GM12878 (cell line): ENCODE data around the gene PFKFB3. TPM values are rescaled to one million over a fixed set of nuclear protein-coding genes. Genes with fewer than 3 reads are reported as not detected.

Experiments
- ATAC-seq: fragments of 200-7000 bp; cut with Tn5 transposase; 3 replicates; pipeline ENCODE4 v1.9.1; 2020; ENCODE audit warnings: mild to moderate bottlenecking, moderate library complexity
- BruUV-seq: library from RNA; stranded (reverse); fragments of 400-500 nt; replicated peaks from 2 replicates; lab custom pipeline; 2021; lab: Mats Ljungman, UMichigan
- CTCF ChIA-PET: fragments of 300-600 bp; sonication (Branson Sonifier 250); formaldehyde crosslinking; extraction: SDS; loops from one replicate; lab custom pipeline; 2021; ENCODE audit warnings: inconsistent platforms; lab: Yijun Ruan, JAX
- POLR2A ChIA-PET: fragments of 350-600 bp; formaldehyde crosslinking; extraction: SDS; loops from one replicate; lab custom pipeline; 2021; ENCODE audit warnings: inconsistent platforms; lab: Charles Lee
- RAD21 ChIA-PET: fragments of 300-600 bp; sonication (Branson Sonifier 250); formaldehyde crosslinking; loops from one replicate; lab custom pipeline; 2023; ENCODE audit warnings: antibody characterized with exemption; ENCODE audit not compliant: unreplicated experiment; lab: Charles Lee
- SMC1A ChIA-PET: fragments of 300-600 bp; sonication (Branson Sonifier 250); formaldehyde crosslinking; loops from one replicate; lab custom pipeline; 2023; ENCODE audit not compliant: unreplicated experiment, uncharacterized antibody; lab: Charles Lee
- DNase-seq: peaks from one replicate; pipeline ENCODE4 v3.0.0-alpha.2; 2011; ENCODE audit warnings: low read depth, low spot score
- FAIRE-seq: peaks from 3 replicates; lab custom pipeline; 2011; peaks lifted over from hg19 to GRCh38; lab: Jason Lieb, UNC
- H2AFZ ChIP-seq: 2 replicates; pipeline ENCODE4 v1.6.0; 2011; ENCODE audit warnings: low read depth, low read length, control low read depth; ENCODE audit not compliant: control insufficient read depth
- H3K27ac ChIP-seq: 2 replicates; pipeline ENCODE4 v1.5.1; 2011; ENCODE audit warnings: control low read depth; ENCODE audit not compliant: control insufficient read depth, insufficient read depth
- H3K27me3 ChIP-seq, 2 experiments: replicated peaks in 1 of 2; 2 replicates each; pipeline versions ENCODE4 v1.6.0 to v1.6.1; 2011; ENCODE audit warnings: low read length in 1 of 2; ENCODE audit not compliant: control insufficient read depth in 2 of 2, insufficient read depth in 2 of 2
- H3K36me3 ChIP-seq, 2 experiments: 2 replicates each; pipeline ENCODE4 v1.5.1; 2011; ENCODE audit warnings: low read length in 1 of 2; ENCODE audit not compliant: control insufficient read depth in 2 of 2, insufficient read depth in 2 of 2
- H3K4me1 ChIP-seq: 2 replicates; pipeline ENCODE4 v1.6.1; 2011; ENCODE audit warnings: mild to moderate bottlenecking, low read length, moderate library complexity, mixed read lengths; ENCODE audit not compliant: control insufficient read depth, insufficient read depth
- H3K4me2 ChIP-seq: 2 replicates; pipeline ENCODE4 v1.6.0; 2011; ENCODE audit warnings: control low read depth; ENCODE audit not compliant: control insufficient read depth, insufficient read depth
- H3K4me3 ChIP-seq: fragments of 200-600 bp; sonication (generic); 2 replicates; pipeline ENCODE4 v1.5.1; 2016
- H3K79me2 ChIP-seq: 2 replicates; pipeline ENCODE4 v1.6.0; 2011; ENCODE audit warnings: low read length; ENCODE audit not compliant: control insufficient read depth, insufficient read depth
- H3K9ac ChIP-seq: 2 replicates; pipeline ENCODE4 v1.8.0; 2011; ENCODE audit warnings: low read length, control low read depth, mixed read lengths; ENCODE audit not compliant: control insufficient read depth, insufficient read depth
- H3K9me3 ChIP-seq: replicated peaks from 3 replicates; pipeline ENCODE4 v1.5.1; 2011; ENCODE audit warnings: mild to moderate bottlenecking, low read length; ENCODE audit not compliant: control insufficient read depth, insufficient read depth
- H4K20me1 ChIP-seq: 2 replicates; pipeline ENCODE4 v1.6.0; 2011; ENCODE audit not compliant: control insufficient read depth, insufficient read depth
- BACH1 ChIP-seq: fragments of 450-650 bp; IDR thresholded peaks from 2 replicates; pipeline ENCODE4 v1.6.1; 2017; ENCODE audit warnings: mild to moderate bottlenecking, borderline replicate concordance
- BCL11A ChIP-seq: IDR thresholded peaks from 2 replicates; pipeline ENCODE4 v1.6.1; 2011; ENCODE audit warnings: low read depth, low read length
- BCLAF1 ChIP-seq: fragments of 450-650 bp; IDR thresholded peaks from 2 replicates; pipeline ENCODE4 v1.6.1; 2017; ENCODE audit warnings: antibody characterized with exemption, mild to moderate bottlenecking, moderate library complexity
- HSF1 ChIP-seq: fragments of 150-350 bp; IDR thresholded peaks from 2 replicates; pipeline ENCODE4 v1.6.1; 2014; ENCODE audit warnings: mild to moderate bottlenecking, low read depth, low read length
- IKZF1 ChIP-seq: fragments of 450-650 bp; conservative IDR thresholded peaks from 2 replicates; pipeline ENCODE4 v1.6.1; 2017; ENCODE audit warnings: antibody characterized with exemption, mild to moderate bottlenecking
- KDM1A ChIP-seq: fragments of 200-600 bp; sonication (generic); IDR thresholded peaks from 2 replicates; pipeline ENCODE4 v1.6.1; 2016; ENCODE audit warnings: borderline replicate concordance
- POLR2A ChIP-seq: IDR thresholded peaks from 2 replicates; pipeline ENCODE4 v1.6.1; 2011; ENCODE audit warnings: low read depth, mild to moderate bottlenecking, low read length
- RAD51 ChIP-seq: fragments of 450-650 bp; IDR thresholded peaks from 2 replicates; pipeline ENCODE4 v1.6.1; 2016; ENCODE audit warnings: moderate library complexity, mild to moderate bottlenecking, inconsistent platforms
- SMARCA5 ChIP-seq: fragments of 450-650 bp; IDR thresholded peaks from 2 replicates; pipeline ENCODE4 v1.6.1; 2017; ENCODE audit warnings: mild to moderate bottlenecking
- SMC3 ChIP-seq: IDR thresholded peaks from 2 replicates; pipeline ENCODE4 v1.6.1; 2011; ENCODE audit warnings: low read length, improper control_type of control experiment, borderline replicate concordance
- SUZ12 ChIP-seq: fragments of 200-600 bp; sonication (generic); IDR thresholded peaks from one replicate; pipeline ENCODE4 v1.6.1; 2018; ENCODE audit warnings: antibody characterized with exemption, mild to moderate bottlenecking; ENCODE audit not compliant: unreplicated experiment
- TARDBP ChIP-seq: IDR thresholded peaks from 2 replicates; pipeline ENCODE4 v1.6.1; 2016; ENCODE audit warnings: borderline replicate concordance
- ZNF687 ChIP-seq: fragments of 450-650 bp; IDR thresholded peaks from 2 replicates; pipeline ENCODE4 v1.6.1; 2017; ENCODE audit warnings: mild to moderate bottlenecking, moderate library complexity
- WGBS: methylation state at CpG from one replicate; pipeline ENCODE4 v1.1.6; 2016; ENCODE audit warnings: low lambda C conversion rate; ENCODE audit not compliant: insufficient replicate concordance, insufficient coverage; ENCODE audit errors: missing lambda C conversion rate; 5-methylcytosine and 5-hydroxymethylcytosine counted together
- in situ Hi-C: fragments of 300-500 bp; cut with MboI; formaldehyde crosslinking; loops from 9 replicates; pipeline ENCODE4 v1.14.3; 2018; ENCODE audit warnings: mixed read lengths
- intact Hi-C: fragments of 100-400 bp; cut with micrococcal nuclease; formaldehyde crosslinking; loops from one replicate; pipeline ENCODE4 v1.14.2; 2022; ENCODE audit not compliant: unreplicated experiment
- polyA plus RNA-seq, 11 experiments: library from polyadenylated mRNA; depleted of rRNA in 4 of 11; unstranded in 6 of 11; stranded (reverse) in 5 of 11; fragments of >200 nt; fragmentation: Nextera tagmentation in 4 of 11; fragmentation: Illumina TruSeq in 1 of 11; extraction: Ambion mirVana in 4 of 11; extraction: Trizol in 1 of 11; gene quantifications; 1 replicate in 1 of 11; 2 replicates in 10 of 11; pipeline versions ENCODE4 v1.2.1 to v1.2.3, GENCODE V29; 2011 to 2016; ENCODE audit warnings: inconsistent platforms in 2 of 11, missing spikeins in 2 of 11, low read depth in 1 of 11
- total RNA-seq, 4 experiments: library from RNA; depleted of rRNA in 3 of 4; stranded (reverse); fragments of >200 nt in 3 of 4; fragmentation: Illumina TruSeq in 1 of 4; extraction: Trizol in 1 of 4; gene quantifications; 2 replicates each; pipeline versions ENCODE4 v1.2.1 to v1.2.3, GENCODE V29; 2013 to 2021
- TF ChIP-seq, protein P1 (sequence below): fragments of 450-650 bp; IDR thresholded peaks from 2 replicates; pipeline ENCODE4 v1.6.1; 2017; ENCODE audit warnings: mild to moderate bottlenecking

The PFKFB3 gene
- total and polyA plus RNA-seq, 10 of the 15 experiments (the other 5 are each of a cell fraction or from before 2014, with no cell fraction given) = 1.6 to 46.7 (median 13.7) TPM

GRCh38 chr10:6158276-6158675 lies 44.5 kb upstream of the PFKFB3 start:
- SMC1A ChIA-PET = no interaction called here
- no peak for TF ChIP-seq SMC3
- no peak for TF ChIP-seq KDM1A
- no peak for TF ChIP-seq BACH1
- TF ChIP-seq IKZF1 = no peak
- no peak for TF ChIP-seq POLR2A
- TF ChIP-seq SMARCA5 = no peak
- TF ChIP-seq RAD51 = no peak
- TF ChIP-seq, protein P1, sequence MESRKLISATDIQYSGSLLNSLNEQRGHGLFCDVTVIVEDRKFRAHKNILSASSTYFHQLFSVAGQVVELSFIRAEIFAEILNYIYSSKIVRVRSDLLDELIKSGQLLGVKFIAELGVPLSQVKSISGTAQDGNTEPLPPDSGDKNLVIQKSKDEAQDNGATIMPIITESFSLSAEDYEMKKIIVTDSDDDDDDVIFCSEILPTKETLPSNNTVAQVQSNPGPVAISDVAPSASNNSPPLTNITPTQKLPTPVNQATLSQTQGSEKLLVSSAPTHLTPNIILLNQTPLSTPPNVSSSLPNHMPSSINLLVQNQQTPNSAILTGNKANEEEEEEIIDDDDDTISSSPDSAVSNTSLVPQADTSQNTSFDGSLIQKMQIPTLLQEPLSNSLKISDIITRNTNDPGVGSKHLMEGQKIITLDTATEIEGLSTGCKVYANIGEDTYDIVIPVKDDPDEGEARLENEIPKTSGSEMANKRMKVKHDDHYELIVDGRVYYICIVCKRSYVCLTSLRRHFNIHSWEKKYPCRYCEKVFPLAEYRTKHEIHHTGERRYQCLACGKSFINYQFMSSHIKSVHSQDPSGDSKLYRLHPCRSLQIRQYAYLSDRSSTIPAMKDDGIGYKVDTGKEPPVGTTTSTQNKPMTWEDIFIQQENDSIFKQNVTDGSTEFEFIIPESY = no peak
- no peak for TF ChIP-seq TARDBP
- no peak for TF ChIP-seq BCL11A
- TF ChIP-seq BCLAF1 = no peak
- no peak for TF ChIP-seq ZNF687
- TF ChIP-seq HSF1 = no peak
- no peak for TF ChIP-seq SUZ12

More at GRCh38 chr10:6158276-6158675, 44.5 kb upstream of the PFKFB3 start:
- no peaks in the 10 kb centered on the region for H3K9me3 ChIP-seq
- 81% methylated on average over 6 of the region's 7 CpGs for WGBS
- ChIA-PET POLR2A (no interaction called here), RAD21 (no interaction called here), CTCF (interaction anchor here (0.8 to 1.7 kb wide), 3 partner anchors 8 to 242 kb away, joined by 3 to 5 read pairs (median 5); no protein-coding TSS in a partner anchor)
- BruUV-seq = no TSS peak
- H3K36me3 ChIP-seq = no peaks in the 10 kb centered on the region; a peak in 1 of 4 replicates
- intact Hi-C loops (no loop called here), in situ Hi-C loops (no loop called here)
- no peak overlapping the region for H3K4me3 ChIP-seq
- no peaks in the 10 kb centered on the region; the same call in none of the 2 replicates for H3K79me2 ChIP-seq
- no peak overlapping the region for H3K9ac ChIP-seq
- ATAC-seq (no peak), FAIRE-seq (no peak), DNase-seq (no peak)
- H2AFZ ChIP-seq = no peak overlapping the region
- H3K4me2 ChIP-seq = no peak overlapping the region
- no peaks in the 10 kb centered on the region for H3K4me1 ChIP-seq
- no peaks in the 10 kb centered on the region for H4K20me1 ChIP-seq
- H3K27me3 ChIP-seq = no peaks in the 10 kb centered on the region
- H3K27ac ChIP-seq = no peak overlapping the region
